AG20443 (cell line): ENCODE measurements around the gene KRTAP10-6.
"Not testable (repeated sequence)": the region's sequence is repeated elsewhere in the genome, so short reads cannot be mapped to it uniquely, and the experiment has no call there.

ENCODE experiments used
- DNase-seq: peaks from one replicate; pipeline ENCODE4 v3.0.0; 2012; ENCODE audit warnings: low spot score, mixed read lengths

KRTAP10-6 gene

DNA sequence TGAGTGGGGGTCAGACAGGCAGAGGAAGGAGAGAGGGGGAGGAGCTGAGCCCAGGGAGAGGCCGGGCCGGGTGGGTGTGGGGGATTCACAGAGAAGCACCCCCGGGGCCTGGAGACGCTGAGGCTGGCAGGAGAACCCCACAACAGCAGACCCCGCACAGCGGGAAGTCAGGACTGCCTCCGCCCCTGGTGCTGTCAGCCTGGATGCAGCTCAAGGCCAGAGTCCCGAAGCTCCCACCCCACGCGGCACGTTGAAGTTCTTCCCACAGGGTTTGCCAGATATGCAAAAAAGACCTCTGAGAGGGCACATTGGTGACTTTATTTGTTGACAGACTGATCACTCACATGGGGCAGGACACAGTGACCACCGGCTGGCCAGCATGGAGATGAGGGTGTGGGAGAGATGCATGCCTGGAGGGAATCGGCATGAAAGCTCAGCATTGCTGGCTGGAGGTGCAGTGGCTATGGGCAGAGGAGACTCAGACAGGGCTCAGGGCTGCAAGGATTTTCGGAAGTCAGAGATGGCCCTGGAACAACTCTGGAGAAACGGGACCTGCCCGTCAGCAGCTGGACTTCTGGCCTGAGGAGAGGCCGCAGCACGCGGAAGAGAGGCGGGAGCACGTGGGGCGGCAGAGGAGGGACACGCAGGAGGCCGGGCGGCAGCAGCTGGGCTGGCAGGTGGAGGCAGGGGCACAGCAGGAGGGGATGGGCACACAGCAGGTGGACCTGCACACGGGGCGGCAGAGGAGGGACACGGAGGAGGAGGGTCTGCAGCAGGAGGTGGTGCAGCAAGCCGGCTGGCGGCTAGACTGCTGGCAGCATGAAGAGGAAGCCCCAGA, 34.6 kb downstream of the KRTAP10-6 start:
- no peak for DNase-seq

DNA sequence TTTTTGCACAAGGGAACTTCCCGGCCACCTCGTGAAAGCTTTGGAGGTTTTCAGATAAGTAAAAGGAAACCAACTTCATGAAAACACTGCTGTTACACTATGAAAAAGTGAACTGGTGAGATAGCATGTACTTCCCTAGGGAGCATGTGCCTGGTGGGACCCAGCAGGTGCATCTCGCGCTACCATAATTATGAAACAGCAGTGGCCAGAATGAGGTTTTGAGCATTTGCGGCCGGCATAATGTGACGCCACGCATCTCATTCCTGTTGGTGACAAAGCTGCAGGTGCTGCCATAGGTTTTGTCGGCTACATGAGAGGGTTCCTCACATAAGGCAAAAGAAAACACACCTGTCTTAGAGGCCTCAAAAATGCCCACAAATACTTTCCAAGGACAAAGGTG, 35.4 kb downstream of the KRTAP10-6 start:
- DNase-seq: no peak

- DNase-seq: no peak
Measured at GRCh38 chr21:44555200-44555875, 37.0 kb downstream of the KRTAP10-6 start.

- no peak for DNase-seq
Measured at GRCh38 chr21:44552681-44553080, 39.6 kb downstream of the KRTAP10-6 start.

DNA sequence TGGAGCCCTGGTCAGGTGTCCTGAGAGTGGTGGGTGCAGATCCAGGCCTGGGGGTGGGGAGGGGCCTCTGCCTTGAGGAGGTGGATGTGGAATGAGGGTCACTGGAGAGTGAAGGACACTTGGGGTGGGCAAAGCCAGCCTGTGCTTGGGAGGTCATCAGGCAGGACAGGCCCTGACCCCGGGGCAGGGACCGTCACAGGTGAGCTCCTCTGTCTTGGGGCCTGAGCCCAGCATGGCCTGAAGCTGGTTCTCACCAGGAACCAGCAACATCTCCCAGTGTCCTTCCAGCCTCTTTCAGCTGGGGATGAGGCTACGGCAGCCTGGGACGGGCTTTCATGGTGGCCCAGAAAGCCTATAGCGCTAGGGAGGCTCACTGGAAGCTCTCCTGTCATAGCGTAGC, 40.2 kb downstream of the KRTAP10-6 start:
- DNase-seq: no peak

- no peak for DNase-seq
Measured at GRCh38 chr21:44551340-44551961, 40.9 kb downstream of the KRTAP10-6 start, which contains the start of gene KRTAP10-2. KRTAP10-2 (minus strand) TSS chr21:44551505; CDS start chr21:44551458, 47 bp downstream.

DNA sequence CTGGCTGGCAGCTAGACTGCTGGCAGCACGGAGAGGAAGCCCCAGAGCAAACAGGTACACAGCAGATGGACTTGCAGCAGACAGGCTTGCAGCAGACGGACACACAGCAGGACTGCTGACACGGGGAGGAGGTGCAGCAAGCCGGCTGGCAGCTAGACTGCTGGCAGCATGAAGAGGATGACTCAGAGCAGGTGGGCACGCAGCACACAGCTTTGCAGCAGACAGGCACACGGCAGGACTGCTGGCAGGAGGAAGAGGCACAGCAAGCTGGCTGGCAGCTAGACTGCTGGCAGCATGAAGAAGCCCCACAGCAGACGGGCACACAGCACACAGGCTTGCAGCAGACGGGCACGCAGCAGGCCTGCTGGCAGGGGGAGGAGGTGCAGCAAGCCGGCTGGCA, 41.5 kb downstream of the KRTAP10-6 start:
- no peak for DNase-seq

DNA sequence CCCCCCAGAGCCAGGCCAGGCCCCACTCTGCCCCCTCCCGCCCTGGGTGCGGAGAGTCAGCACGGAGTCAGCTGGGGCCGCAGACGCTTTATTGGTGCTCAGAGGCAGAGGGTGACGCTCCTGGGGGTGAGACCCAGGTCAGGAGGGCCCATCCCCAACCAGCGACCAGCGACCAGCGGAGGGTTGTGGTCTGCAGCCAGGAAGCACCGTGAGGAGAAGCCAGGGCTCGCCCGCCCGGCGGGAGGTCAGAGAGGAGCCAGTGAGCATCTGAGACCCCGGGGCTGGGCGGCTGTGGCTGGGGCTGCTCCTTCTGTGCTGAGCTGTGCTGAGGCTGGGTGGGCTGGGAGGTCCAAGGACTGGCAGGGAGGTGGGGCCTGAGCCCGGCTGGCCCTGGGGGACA, 42.0 kb downstream of the KRTAP10-6 start:
- not testable (repeated sequence) for DNase-seq

GRCh38 chr21:44549525-44550211, 42.6 kb downstream of the KRTAP10-6 start:
- DNase-seq: no peak

DNA sequence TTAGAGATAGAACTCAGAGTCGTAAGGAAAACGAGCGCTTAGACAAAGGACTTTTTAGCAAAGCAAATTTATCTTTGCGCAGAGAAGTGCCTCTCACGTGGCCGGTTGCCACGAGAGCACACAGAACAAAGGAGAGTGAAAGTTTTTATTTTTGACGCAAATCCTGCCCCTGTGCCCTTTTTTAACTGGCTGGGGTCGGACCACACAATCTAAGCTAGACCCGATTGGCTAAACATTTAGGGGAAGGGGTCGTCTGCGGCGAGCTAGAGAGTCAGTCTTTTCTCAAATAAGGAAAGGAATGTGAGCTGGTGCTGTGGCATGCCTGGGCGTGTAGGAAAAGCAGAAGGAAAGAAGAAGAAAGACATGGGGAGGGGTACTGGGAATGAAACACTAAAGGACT, 43.4 kb downstream of the KRTAP10-6 start:
- no peak for DNase-seq

- DNase-seq: no peak
Measured at GRCh38 chr21:44548381-44548780, 43.9 kb downstream of the KRTAP10-6 start.

- no peak for DNase-seq
Measured at GRCh38 chr21:44547656-44548331, 44.5 kb downstream of the KRTAP10-6 start.

GRCh38 chr21:44544566-44544965, 47.7 kb downstream of the KRTAP10-6 start:
- no peak for DNase-seq

DNA sequence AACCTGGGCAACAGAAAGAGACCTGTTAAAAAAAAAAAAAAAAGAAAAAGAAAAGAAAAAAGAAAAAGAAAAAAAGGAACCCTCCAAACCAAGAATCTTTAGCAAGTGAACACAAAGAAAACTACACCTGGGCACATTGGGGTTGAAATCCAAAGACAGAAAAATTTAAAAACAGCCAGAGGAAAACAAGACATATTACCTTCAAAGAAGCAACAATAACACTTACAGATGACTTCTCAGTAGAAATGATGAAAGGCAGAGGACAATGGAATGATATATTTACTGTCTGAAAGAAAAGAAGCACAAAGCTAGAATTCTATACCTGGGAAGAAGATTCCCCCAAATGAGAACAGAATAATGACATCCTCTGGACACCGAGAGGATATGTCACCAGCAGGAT, 49.6 kb downstream of the KRTAP10-6 start:
- DNase-seq: no peak
